GM21576 (cell line): ENCODE data around the gene CMSS1.
"Not testable (repeated sequence)": the region's sequence is repeated elsewhere in the genome, so short reads cannot be mapped to it uniquely, and the experiment has no call there.

ENCODE experiments used
- ATAC-seq: cut with Tn5 transposase; IDR thresholded peaks from one replicate; pipeline ENCODE4 v1.9.1; 2021; ENCODE audit warnings: mild to moderate bottlenecking, moderate library complexity; ENCODE audit not compliant: unreplicated experiment

Gene CMSS1

DNA sequence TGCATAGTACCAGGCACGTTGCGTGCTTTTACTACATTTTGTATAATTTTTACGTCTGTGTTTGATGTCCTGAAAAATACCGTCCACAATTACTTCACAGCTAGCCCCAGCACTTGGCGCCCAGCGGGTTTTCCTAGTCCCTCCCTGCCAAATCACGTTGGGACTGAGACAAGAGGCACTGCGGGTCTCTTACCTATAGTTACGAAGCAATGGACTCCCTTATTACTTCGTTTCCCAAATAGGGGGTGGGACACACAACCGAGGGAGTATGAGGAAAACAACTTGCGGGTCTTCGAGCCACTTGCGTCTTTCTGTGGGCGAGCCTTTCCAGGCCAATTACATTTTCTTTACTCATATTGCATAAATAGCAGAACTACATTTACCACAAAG, 620 bp upstream of the CMSS1 start:
- ATAC-seq = no peak

DNA sequence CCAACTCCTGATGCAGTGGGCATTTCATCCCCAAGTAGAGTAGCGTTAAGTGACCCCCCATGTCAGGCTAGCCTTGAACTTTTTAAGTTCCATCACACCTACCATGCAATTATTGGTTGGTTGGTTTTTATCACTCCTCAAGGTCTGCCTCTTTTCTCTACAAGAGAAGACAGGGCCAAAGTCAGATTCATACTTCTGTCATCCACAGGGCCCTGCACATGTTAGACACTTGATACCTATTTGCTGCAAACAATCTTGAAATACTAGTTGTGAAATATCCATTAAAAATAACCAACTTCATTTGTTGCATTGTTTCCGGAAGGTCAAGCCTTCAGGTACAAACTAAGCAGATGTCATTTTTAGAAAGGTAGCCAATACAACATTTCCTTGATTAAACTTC, 1.2 kb downstream of the CMSS1 start:
- ATAC-seq = no peak

DNA sequence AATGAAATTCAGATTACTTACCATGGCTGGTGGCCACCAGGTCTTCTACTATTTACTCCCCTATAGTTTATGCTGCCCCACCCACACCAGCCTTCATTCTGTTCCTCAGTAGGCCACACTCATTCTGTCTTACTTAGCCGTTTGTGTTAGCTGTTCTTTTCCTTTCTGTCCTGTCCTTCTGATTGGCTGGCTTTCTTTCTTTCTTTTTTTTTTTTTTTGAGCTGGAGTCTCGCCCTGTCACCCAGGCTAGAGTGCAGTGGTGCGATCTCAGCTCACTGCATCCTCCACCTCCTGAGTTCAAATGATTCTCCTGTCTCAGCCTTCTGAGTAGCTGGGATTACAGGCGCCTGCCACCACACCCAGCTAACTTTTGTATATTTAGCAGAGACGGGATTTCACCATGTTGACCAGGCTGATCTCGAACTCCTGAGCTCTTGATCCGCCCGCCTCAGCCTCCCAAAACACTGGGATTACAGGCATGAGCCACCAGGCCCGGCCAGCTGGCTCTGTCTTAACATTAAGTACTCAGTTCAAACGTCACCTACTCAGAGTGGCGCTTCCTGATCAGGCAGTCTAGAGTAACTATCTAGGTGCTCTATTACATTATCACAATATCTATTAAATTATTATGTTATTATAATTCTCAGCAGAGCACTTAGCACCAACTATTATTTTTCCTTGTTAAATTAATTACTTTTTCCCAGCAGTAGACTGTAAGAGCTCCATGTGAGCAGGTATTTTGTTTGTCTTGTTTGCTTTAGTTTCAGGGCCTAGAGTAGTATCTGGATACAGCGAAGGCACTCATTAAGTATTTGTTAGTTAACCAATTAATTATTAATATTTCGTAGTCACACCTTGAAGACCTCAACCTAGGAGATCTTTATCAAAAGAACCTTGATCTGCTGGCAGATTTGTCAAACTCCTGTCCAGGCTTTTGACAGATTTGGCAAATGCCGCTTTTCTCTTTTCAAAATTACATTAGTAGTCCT, 6.4 kb downstream of the CMSS1 start:
- no peak for ATAC-seq

DNA sequence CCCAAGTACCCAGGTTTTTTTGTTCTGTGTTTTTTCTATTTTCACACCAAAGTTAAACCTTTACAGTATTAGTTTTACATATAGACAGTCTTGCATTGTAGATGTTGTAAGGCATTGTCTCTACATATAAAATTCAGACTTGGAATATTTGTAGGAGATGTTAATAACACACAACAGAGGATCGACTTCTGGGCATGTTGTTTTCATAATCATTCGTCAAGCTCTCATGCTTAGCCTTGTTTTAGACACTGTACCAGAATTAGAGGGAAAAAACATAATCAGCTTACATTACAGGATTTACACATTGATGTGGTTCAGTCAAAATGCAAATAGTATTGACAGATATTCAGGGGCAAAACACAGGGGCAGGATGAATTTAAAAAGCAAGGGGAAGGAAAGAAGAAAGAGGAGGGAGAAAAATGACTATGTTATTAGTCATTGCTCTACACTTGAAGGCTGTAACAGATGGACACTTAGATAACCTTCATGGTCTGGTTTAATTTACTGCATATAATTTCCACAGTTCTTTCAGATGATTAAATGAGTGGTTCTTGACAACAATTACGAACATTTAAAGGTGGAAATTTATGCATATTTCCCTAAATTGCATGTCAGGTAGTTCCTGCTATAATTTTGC, 7.5 kb downstream of the CMSS1 start:
- ATAC-seq = no peak

DNA sequence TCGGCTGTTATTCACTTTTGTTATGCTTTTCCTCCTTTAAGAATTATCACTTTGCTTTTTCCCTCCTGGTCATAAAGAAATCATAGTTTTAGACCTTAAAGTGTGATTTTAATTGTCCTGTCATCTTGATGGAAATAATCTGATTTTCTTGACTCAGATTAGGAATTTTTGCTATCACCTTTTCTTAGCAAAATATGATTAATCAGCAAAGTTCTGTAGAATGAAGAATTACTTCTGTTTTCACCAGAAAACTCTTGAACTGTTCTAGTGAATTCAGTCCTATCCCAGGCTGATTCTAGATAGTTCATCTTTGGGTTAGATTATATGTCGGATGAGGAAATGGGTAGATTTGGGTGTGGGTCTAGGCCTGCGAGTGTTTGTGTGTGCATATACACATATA, 12.2 kb downstream of the CMSS1 start:
- ATAC-seq = no peak

DNA sequence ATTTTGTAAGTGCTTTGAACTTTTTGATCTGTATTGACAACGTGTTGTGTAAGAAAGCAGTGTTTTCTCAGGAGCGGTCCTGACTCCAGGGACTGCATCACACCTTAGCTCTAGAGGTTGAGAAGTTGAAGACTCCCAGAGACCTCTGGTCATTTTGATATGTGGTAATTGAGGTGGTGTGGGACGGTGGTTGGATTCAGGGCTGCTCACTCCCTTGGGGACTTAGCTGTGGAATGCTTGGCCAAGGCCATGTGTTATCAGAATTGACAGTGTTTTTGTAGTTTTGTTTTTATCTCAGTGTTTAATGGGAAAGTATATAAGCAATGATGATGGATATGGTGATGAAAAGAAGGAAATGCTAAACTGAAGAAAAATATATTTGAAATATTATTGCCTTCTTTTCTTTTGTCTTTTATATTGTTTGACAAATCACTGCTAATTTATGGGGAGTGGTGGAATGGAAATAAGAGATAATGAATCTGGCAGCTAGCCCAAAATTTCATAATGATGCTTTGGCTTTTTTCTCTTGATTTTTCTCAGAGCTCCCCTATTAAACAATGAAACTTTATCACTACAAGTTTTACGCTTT, 16.0 kb downstream of the CMSS1 start:
- ATAC-seq = no peak

DNA sequence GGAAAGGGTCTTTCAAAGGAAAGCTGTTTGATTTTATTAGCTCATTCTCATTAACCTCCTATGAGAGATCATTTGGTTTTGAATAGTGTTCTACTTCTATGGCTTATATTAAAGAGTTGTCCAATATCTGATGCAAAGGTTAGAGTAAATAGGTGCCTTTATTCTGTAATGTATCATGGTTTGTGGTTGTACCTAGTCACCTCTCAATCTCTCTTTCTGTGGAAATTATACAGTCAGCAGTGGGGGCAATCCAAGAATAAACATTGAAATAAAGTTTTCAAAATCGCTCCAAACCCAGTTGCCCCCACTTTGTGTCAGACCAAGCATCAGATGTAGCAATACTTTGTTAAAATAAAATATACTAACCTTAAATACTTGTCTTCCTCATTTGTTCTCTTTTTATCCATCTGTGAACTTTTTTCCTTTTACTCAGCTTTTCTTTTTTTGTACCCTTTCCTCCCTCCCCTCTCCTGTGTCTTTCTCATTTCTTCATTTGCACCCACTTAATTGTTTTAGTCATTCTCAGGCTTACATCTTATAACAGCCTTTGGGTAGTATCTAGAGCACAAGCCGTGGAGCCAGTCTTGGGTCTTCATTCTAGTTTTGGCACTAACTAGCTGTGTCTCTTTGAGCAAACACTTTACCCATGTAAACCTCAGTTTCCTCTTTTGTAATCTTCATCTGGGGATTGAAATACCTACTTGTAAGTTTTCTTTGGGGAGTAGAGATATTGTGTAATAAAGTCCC, 16.7 kb downstream of the CMSS1 start:
- no peak for ATAC-seq

DNA sequence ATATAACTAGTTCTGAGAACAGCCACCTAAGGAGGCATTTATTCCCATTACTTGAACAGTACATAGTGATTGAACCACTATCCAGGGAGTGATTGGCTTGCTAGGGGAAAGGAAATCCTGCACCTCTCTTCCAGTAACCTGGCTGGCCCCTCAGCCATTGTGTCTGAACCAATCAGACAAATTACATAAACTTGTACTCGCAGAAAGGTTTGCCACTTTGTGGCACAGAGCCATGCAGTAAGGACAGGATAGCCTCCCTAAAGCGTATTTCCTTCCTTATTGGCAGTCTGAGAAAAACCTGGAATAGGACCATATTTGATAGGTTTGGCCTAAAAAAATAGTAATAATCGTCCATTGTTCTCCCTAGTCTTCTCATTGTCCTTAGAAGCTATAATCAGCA, 19.0 kb downstream of the CMSS1 start:
- no peak for ATAC-seq

DNA sequence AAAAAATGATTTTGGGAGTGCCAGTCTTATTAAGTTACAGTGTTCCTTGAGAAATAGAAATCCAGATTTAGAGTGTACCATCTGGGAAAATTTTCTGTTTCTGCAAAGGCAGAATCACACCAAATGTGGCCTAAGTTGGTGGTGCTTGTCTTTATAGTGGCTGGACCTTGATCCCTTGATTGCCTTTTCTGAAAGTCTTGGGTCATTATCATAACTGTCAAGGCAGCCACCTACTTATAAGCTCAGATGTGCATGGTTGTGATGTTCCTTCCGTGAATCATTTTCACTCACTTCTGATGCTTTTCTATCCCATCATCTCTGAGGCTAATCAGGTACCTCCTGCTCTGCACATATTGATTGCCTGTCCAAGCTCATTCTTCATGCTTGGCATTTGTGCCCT, 20.1 kb downstream of the CMSS1 start:
- no peak for ATAC-seq

DNA sequence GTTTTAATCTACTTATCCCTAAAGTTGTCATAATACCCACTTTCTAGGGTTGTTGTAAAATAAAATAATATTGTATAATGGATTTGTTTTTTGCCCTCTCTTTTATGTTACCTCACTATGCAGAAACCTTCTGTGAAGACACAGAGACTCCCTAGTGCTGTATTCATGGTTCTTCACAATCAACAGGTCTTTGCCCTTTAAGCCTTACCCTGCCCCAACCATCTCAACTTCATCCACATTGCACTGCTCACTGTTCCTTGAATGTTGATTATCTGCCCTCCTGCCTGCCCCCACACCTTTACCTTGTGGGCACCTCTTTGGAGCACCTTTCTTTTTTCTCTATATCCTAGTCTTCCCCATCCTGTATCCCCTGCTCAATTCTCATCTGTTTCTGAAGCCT, 21.1 kb downstream of the CMSS1 start:
- no peak for ATAC-seq

DNA sequence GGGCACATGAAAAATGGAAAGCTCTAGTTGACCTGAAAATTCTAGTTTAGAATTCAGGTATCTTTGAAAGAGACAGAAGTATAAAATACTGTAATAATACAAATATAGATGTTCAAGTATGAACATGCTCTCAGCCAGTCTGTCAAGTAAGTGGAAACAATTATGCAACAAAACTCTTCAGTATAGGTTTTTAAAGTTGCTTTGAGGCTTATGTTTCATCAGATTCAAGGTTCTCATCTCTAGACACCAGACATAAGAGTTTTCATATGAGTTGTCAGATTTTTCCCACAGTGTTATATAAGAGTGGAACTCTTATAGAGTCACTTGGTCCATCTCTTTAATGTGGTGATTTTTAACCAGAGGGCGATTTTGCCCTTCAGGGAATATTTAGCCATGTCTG, 22.0 kb downstream of the CMSS1 start:
- ATAC-seq = no peak

DNA sequence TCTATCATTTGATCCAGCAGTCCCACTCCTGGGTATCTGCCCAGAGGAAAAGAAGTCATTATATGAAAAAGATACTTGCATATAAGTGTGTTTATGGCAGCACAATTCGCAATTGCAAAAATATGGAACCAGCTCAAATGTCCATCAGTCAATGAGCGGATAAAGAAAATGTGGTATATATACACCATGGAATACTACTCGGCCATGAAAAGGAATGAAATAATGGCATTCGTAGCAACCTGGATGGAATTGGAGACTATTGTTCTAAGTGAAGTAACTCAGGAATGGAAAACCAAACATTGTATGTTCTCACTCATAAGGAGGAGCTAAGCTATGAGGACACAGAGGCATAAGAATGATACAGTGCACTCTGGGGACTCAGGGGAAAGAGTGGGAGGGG, 24.3 kb downstream of the CMSS1 start:
- ATAC-seq = not testable (repeated sequence)

DNA sequence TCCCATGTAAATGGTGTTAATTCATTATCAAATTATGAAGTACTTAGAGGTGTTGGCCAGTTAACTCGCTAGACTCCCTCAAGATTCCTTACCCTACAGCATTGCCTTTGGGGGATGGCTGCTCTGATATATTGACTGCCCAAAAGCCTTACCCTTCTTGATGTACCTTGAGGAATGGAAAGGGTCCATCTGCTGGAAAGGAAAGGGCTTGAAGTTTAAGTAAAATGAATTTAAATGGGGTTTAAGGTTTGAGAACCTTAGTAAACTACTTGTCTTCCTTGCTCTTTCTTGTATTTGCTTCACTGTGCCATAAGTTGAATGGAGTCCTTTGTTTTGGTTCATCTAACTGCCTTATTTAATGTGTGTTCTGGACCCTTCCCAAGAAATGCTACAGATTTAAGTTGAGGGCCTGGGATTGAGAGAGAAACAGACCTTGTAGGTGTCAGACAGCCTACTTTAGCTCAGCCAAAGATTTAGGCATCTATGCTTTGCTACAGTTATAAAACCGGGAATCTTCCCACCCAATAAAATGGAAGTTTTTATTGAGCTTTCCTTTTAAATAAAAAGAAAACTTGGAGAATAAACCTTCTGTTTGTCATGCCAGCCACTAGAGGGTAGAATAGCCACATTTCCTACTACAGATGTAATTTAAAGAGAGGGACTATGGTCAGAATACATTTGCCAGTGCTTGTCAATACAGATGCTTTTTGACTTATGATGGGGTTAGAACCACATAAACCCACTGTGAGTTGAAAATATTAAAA, 25.3 kb downstream of the CMSS1 start:
- peak; percentile 51 for ATAC-seq

DNA sequence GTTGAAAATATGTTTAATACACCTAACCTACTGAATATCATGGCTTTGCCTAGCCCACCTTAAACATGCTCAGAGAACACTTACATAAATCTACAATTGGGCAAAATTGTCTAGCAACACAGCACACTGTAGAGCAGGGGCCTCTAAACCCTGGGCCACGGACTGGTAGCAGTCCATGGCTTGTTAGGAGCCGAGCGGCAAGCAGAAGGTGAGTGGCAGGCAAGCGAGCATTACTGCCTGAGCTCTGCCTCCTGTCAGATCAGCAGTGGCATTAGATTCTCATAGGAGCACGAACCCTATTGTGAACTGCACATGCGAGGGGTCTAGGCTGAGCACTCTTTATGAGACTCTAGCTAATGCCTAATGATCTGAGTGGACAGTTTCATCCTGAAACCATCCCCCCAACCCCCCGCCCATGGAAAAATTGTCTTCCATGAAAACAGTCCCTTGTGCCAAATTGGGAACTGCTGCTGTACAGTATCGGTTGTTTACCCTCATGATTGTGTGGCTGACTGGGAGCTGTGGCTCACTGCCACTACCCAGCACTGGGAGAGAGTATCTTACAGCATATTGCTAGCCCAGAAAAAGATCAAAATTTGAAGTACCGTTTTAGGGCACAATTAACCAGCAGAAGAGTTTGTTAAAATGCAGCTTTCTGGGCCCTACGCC, 26.1 kb downstream of the CMSS1 start:
- ATAC-seq = peak; percentile 5

DNA sequence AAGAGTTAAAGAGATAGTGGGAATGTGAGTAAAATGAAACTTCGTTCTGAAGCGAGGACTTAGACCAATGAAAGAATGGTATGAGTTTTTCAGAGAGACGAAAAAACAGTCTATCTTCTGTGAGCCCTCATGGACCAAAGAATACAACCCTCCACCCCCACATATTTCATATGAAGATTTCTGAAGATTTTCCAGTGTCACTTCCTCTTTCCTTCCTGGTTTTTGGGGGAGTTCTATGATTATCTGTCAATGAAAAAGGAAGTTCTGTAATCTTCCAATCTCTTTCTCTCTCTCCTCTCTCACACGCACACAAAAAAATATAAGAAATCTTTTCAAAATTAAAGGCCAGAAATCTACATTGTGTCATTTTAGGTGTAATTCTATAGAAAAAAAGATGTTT, 27.7 kb downstream of the CMSS1 start:
- ATAC-seq = no peak

DNA sequence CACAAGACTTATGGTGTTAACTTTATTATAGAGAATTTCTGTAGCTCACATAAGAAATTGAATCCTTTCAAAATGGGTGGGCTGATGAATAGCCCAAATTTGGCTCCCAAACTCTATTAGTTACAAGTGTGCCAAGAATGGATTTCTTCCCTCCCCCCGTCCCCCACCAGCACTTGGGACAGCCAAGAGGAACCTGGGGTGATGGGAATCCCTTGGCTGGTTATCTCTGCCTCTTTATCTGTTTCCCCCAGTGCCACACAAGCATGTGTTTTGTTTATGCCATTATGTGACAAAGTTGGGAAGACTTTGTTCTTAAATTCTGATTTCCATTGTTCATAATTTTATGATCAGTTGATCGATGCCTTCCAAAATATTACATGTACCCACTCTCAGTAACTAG, 28.3 kb downstream of the CMSS1 start:
- no peak for ATAC-seq

DNA sequence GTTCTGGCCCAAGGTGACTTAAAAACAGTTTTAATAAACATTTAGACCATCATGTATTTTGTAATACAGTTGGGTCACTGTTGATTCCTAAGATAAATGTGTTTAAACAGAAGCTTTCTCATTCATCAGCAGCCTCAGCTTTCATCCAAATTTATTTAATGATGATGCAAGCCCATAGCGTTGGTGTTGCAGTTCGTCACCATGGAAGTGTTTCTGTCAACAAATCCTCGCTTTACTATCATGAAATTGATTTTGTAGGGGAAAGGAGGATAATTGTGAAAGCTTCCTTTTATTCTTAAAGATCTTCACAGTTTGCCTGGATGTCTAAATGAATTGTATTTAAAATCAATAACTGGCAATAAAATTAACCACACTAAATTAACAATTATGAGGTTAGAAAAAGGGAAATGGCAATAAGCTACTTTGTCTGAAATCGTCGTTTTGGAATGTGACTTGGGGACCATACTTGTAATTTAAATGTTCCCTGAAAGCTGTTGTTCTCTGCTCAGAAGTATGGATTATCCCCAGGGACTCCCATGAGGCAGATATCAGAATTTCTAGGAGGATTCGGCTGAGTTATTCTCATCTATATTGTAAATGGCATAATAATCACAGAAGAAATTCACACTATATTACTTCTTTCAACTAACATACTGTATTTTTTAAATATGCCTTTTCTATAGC, 29.0 kb downstream of the CMSS1 start:
- ATAC-seq = no peak

DNA sequence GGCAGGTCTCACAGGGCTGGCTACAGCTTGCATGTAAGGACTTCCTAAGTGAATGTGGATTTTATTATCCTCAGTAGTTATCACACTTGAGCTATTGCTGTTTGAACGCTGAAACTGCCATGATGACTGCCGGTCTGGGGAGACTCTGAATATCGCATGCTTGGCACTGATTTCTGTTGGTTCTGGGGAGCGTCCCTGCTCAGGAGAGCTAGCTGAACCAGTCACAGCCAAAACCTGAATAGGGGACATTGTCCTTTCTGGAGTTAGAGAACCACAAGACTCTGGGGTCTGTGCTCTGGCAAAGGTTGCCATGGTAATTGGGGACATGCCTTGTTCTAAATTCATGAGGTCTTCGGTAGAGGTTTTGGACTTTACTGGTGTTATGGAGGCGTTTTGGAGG, 30.8 kb downstream of the CMSS1 start:
- no peak for ATAC-seq

DNA sequence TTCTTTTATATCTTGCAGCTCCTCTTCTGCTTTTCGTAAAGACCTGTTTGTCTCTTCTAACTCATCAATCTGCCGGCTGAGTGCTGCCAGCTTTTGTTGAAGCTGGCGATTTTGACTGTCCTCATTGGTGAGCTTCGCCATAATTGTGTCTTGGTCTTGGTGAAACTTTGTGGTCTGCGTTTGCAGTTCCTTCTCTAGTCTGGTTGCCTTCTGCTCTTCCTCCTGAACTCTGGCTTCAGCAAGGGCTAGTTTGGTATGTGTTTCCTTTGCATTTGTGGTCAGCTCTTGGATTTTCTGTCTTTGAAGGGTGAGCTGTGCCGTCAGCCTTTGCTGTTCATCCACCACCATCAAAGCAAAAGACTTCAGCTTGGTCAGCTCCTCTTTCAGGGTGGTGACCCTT, 32.9 kb downstream of the CMSS1 start:
- ATAC-seq = no peak
